Kidney glomerular epithelial cell (primary cell): ENCODE measurements around the gene BBS2.
A peak's percentile ranks its signal among the peaks of the same experiment; 100 is the strongest.

Experiments used
- DNase-seq: peaks from one replicate; lab custom pipeline; 2025; lab: John Stamatoyannopoulos, UW

The BBS2 gene

GRCh38 chr16:56475201-56475600 lies 44.6 kb downstream of the BBS2 start:
- DNase-seq = no peak

- DNase-seq = no peak
Observed at GRCh38 chr16:56470666-56471065, 49.2 kb downstream of the BBS2 start.

GRCh38 chr16:56470232-56470631 lies 49.6 kb downstream of the BBS2 start:
- DNase-seq = no peak

- DNase-seq = no peak
Observed at GRCh38 chr16:56469748-56470147, 50.1 kb downstream of the BBS2 start.

- DNase-seq = no peak
Observed at GRCh38 chr16:56468800-56469199, 51.0 kb downstream of the BBS2 start.

- no peak for DNase-seq
Observed at GRCh38 chr16:56466344-56466743, 53.5 kb downstream of the BBS2 start.

- no peak for DNase-seq
Observed at GRCh38 chr16:56463153-56463552, 56.7 kb downstream of the BBS2 start.

GRCh38 chr16:56462064-56462796 lies 57.6 kb downstream of the BBS2 start:
- no peak for DNase-seq

GRCh38 chr16:56460101-56460500 lies 59.7 kb downstream of the BBS2 start:
- no peak for DNase-seq

- DNase-seq = no peak
Observed at GRCh38 chr16:56457927-56458470, 61.8 kb downstream of the BBS2 start.

- peak; percentile 55 for DNase-seq
Observed at GRCh38 chr16:56451753-56452689, 67.8 kb downstream of the BBS2 start.

GRCh38 chr16:56450986-56451752 lies 68.7 kb downstream of the BBS2 start, which contains the start of the genes NUDT21 and OGFOD1:
Gene NUDT21 (minus strand): TSS chr16:56451332. CDS start chr16:56451202, 130 bp downstream.
Gene OGFOD1 (plus strand): TSS chr16:56451554. CDS start chr16:56451613, 59 bp downstream.
- peak; percentile 99 for DNase-seq

GRCh38 chr16:56450275-56450985 lies 69.4 kb downstream of the BBS2 start:
- DNase-seq = no peak

GRCh38 chr16:56448005-56448404 lies 71.8 kb downstream of the BBS2 start:
- DNase-seq = no peak

- DNase-seq = no peak
Observed at GRCh38 chr16:56447286-56447685, 72.5 kb downstream of the BBS2 start.

- no peak for DNase-seq
Observed at GRCh38 chr16:56438038-56438437, 81.8 kb downstream of the BBS2 start.

- DNase-seq = no peak
Observed at GRCh38 chr16:56436258-56436657, 83.6 kb downstream of the BBS2 start.
